H1 (cell line): ENCODE measurements around the gene CRTC3.

Source experiments
- BCL11A ChIP-seq, 2 experiments: IDR thresholded peaks; one replicate each; pipeline ENCODE4 v1.6.1; 2011; ENCODE audit warnings: low read depth in 2 of 2, low read length in 2 of 2, mild to moderate bottlenecking in 2 of 2
- BRCA1 ChIP-seq: IDR thresholded peaks from 2 replicates; pipeline ENCODE4 v1.6.1; 2012; ENCODE audit warnings: low read depth, low read length, improper control_type of control experiment
- CHD1 ChIP-seq: IDR thresholded peaks from 2 replicates; pipeline ENCODE4 v1.6.1; 2012; ENCODE audit warnings: low read depth, low read length, improper control_type of control experiment
- CTCF ChIP-seq, 3 experiments: IDR thresholded peaks; 1 replicate in 2 of 3; 2 replicates in 1 of 3; pipeline versions ENCODE4 v1.5.1 to v1.6.1; 2011; ENCODE audit warnings: low read length in 3 of 3, mild to moderate bottlenecking in 3 of 3, inconsistent platforms in 2 of 3, low read depth in 1 of 3, moderate library complexity in 1 of 3; ENCODE audit not compliant: insufficient read depth in 1 of 3; ENCODE audit errors: control extremely low read depth in 1 of 3
- EZH2 ChIP-seq: fragments of 200-600 bp; sonication (generic); IDR thresholded peaks from 2 replicates; pipeline ENCODE4 v1.7.1; 2012; ENCODE audit warnings: low read depth, mild to moderate bottlenecking, moderate library complexity, low read length, inconsistent platforms; ENCODE audit not compliant: severe bottlenecking
- FOSL1 ChIP-seq: IDR thresholded peaks from 2 replicates; pipeline ENCODE4 v1.6.1; 2011; ENCODE audit warnings: mild to moderate bottlenecking, low read depth, low read length, moderate library complexity; ENCODE audit not compliant: insufficient read depth
- HDAC6 ChIP-seq: IDR thresholded peaks from one replicate; pipeline ENCODE4 v1.7.1; 2012; ENCODE audit warnings: low read depth, mild to moderate bottlenecking, inconsistent platforms, low read length, moderate library complexity
- KDM5A ChIP-seq: fragments of 200-600 bp; IDR thresholded peaks from 2 replicates; pipeline ENCODE4 v1.7.1; 2012; ENCODE audit warnings: mild to moderate bottlenecking, low read length, inconsistent platforms, mixed read lengths
- PHF8 ChIP-seq: fragments of 200-600 bp; sonication (generic); conservative IDR thresholded peaks from 2 replicates; pipeline ENCODE4 v1.7.1; 2012; ENCODE audit warnings: low read depth, mild to moderate bottlenecking, inconsistent platforms, low read length, moderate library complexity
- POLR2A ChIP-seq, 2 experiments: IDR thresholded peaks; 1 replicate in 1 of 2; 2 replicates in 1 of 2; pipeline ENCODE4 v1.6.1; 2011; ENCODE audit warnings: low read depth in 2 of 2, low read length in 2 of 2, mild to moderate bottlenecking in 2 of 2; ENCODE audit errors: control extremely low read depth in 1 of 2
- POLR2AphosphoS5 ChIP-seq: IDR thresholded peaks from 2 replicates; pipeline ENCODE4 v1.6.1; 2011; ENCODE audit warnings: low read depth, low read length
- RFX5 ChIP-seq: IDR thresholded peaks from 2 replicates; pipeline ENCODE4 v1.6.1; 2011; ENCODE audit warnings: low read depth, low read length, improper control_type of control experiment, borderline replicate concordance
- SRF ChIP-seq: IDR thresholded peaks from 2 replicates; pipeline ENCODE4 v1.6.1; 2011; ENCODE audit warnings: mild to moderate bottlenecking, low read depth, low read length, moderate library complexity
- YY1 ChIP-seq: IDR thresholded peaks from 2 replicates; pipeline ENCODE4 v1.6.1; 2011; ENCODE audit warnings: low read depth, mild to moderate bottlenecking, low read length

- TF ChIP-seq CTCF (IDR thresholded peaks at IDR 0.05; ENCODE audit: control extremely low read depth in 1 of 3, insufficient read depth in 1 of 3, low read depth in 1 of 3, low read length in 3 of 3) = no peak
- no peak for TF ChIP-seq EZH2
- TF ChIP-seq HDAC6 = no peak
- TF ChIP-seq FOSL1 = no peak
- TF ChIP-seq POLR2AphosphoS5 = no peak
- no peak for TF ChIP-seq POLR2A (IDR thresholded peaks at IDR 0.05; ENCODE audit: control extremely low read depth in 1 of 2, low read depth in 2 of 2, low read length in 2 of 2)
- no peak for TF ChIP-seq SRF
- no peak for TF ChIP-seq YY1
- TF ChIP-seq RFX5 = no peak
- no peak for TF ChIP-seq KDM5A
- TF ChIP-seq BRCA1 = no peak
- no peak for TF ChIP-seq BCL11A (IDR thresholded peaks at IDR 0.05; ENCODE audit: low read depth in 2 of 2, low read length in 2 of 2)
- no peak for TF ChIP-seq PHF8
- no peak for TF ChIP-seq CHD1
These were observed 48.7 kb upstream of the CRTC3 start for GRCh38 chr15:90481023-90481422.
